Vagina (tissue), 2 donors: ENCODE results near the gene PTCH2. TPM values are rescaled to one million over a fixed set of nuclear protein-coding genes. Genes with fewer than 3 reads are reported as not detected.
"Not testable (repeated sequence)": the region's sequence is repeated elsewhere in the genome, so short reads cannot be mapped to it uniquely, and the experiment has no call there.

Experiments
- DNase-seq, 2 donors: peaks; one replicate each; pipeline ENCODE4 v3.0.0-alpha.2; 2017; ENCODE audit errors: extremely low spot score in 2 of 2
- H3K27ac ChIP-seq: fragments of 200-600 bp; sonication (generic); one replicate; pipeline ENCODE4 v1.5.1; 2019
- H3K27me3 ChIP-seq: fragments of 200-600 bp; sonication (generic); one replicate; pipeline ENCODE4 v1.5.1; 2019
- H3K36me3 ChIP-seq, 2 donors: fragments of 200-600 bp; sonication (generic); one replicate each; pipeline ENCODE4 v1.5.1; 2017 to 2019
- H3K4me1 ChIP-seq: fragments of 200-600 bp; sonication (generic); one replicate; pipeline ENCODE4 v1.5.1; 2019
- H3K4me3 ChIP-seq, 2 donors: fragments of 200-600 bp; sonication (generic); 1 replicate in 1 of 2; 2 replicates in 1 of 2; pipeline ENCODE4 v1.5.1; 2016 to 2019
- H3K9me3 ChIP-seq: fragments of 200-600 bp; sonication (generic); one replicate; pipeline ENCODE4 v1.5.1; 2019
- CTCF ChIP-seq, 3 experiments: fragments of 450-650 bp in 2 of 3; fragments of 200-600 bp in 1 of 3; sonication (generic) in 1 of 3; IDR thresholded peaks; one replicate each; pipeline ENCODE4 v1.5.1; 2017 to 2019; ENCODE audit warnings: antibody characterized with exemption in 3 of 3, mild to moderate bottlenecking in 2 of 3, moderate library complexity in 2 of 3
- POLR2A ChIP-seq, 2 donors: fragments of 450-650 bp; IDR thresholded peaks; one replicate each; pipeline ENCODE4 v1.6.1; 2017; ENCODE audit warnings: antibody characterized with exemption in 2 of 2, mild to moderate bottlenecking in 2 of 2, moderate library complexity in 2 of 2
- POLR2AphosphoS5 ChIP-seq, 2 donors: sonication (generic); formaldehyde crosslinking; IDR thresholded peaks; one replicate each; pipeline ENCODE4 v1.9.0; 2017; ENCODE audit warnings: antibody characterized with exemption in 2 of 2, mild to moderate bottlenecking in 2 of 2, low read depth in 1 of 2; ENCODE audit not compliant: insufficient read depth in 1 of 2
- intact Hi-C: fragments of 100-400 bp; cut with DNase I; formaldehyde crosslinking; loops from one replicate; pipeline ENCODE4 v1.15.1; 2023
- total RNA-seq: library from RNA; depleted of rRNA; stranded (reverse); fragments of >200 nt; gene quantifications from one replicate; pipeline ENCODE4 v1.2.3, GENCODE V29; 2016

The PTCH2 gene
- total RNA-seq, 1 donor from 2014 or later: 0.98 TPM

- Histone ChIP-seq H3K36me3 (no peaks in the 10 kb centered on the region), H3K27me3 (no peaks in the 10 kb centered on the region), H3K4me1 (peaks cover 16% of the 10 kb centered on the region), H3K4me3 (no peak overlapping the region), H3K27ac (no peak overlapping the region), H3K9me3 (no peaks in the 10 kb centered on the region)
- TF ChIP-seq POLR2A (IDR thresholded peaks at IDR 0.05): no peak
- TF ChIP-seq CTCF (IDR thresholded peaks at IDR 0.05): no peak
- no peak for DNase-seq
- intact Hi-C loops: loop anchor here (10.0 kb wide), 1 partner anchor 476 kb away; no protein-coding TSS in a partner anchor
Observed at GRCh38 chr1:44828841-44829440, 14.1 kb downstream of the PTCH2 start.

GRCh38 chr1:44828003-44828651 is 14.9 kb downstream of the PTCH2 start:
- Histone ChIP-seq H3K4me1 (peaks cover 16% of the 10 kb centered on the region), H3K36me3 (no peaks in the 10 kb centered on the region), H3K27ac (no peak overlapping the region), H3K4me3 (no peak overlapping the region), H3K9me3 (no peaks in the 10 kb centered on the region), H3K27me3 (no peaks in the 10 kb centered on the region)
- DNase-seq: no peak
- TF ChIP-seq POLR2A (IDR thresholded peaks at IDR 0.05): no peak
- no peak for TF ChIP-seq CTCF (IDR thresholded peaks at IDR 0.05)
- TF ChIP-seq POLR2AphosphoS5 (IDR thresholded peaks at IDR 0.05; ENCODE audit: insufficient read depth in 1 of 2, low read depth in 1 of 2): no peak
- intact Hi-C loops: loop anchor here (10.0 kb wide), 1 partner anchor 477 kb away; no protein-coding TSS in a partner anchor

DNA sequence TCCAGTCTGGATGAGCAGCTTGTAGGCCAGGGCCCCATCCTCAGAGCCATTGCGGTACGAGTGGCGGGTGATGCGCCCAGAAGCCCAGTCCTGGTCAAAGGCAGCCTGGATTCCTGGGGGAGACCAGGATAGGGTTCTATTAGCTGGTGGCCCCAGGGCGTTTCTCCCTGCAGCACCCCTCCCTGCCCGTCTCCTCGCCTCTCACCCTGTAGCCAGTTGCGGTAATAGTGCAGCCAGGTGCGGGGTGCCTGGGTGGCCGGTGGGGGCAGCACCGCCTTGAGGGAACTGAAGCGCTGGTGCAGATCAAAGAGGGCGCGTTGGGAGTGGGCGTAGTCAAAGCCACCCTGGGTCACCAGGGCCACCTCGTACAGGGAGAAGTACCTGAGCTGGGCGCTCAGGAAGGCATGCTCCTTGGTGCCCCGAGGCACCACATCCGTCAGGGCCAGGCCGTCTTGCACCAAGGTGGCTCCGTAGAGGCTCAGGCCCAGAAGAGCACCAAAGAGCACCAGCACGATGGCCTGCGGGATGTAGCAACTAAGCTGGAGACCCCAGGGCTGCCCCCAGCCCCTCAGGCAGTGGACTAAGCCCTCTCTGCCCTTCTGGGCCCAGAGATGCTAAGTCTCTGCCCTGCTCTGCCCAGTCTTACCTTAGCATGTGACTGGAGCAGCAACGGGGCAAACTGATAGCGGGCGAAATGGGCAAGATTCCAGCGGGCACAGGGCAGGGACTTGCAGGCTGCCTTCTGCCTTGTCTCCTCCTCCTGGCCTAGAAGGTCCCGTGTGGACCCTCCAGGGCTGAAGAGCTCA is 15.7 kb downstream of the PTCH2 start:
- Histone ChIP-seq H3K27ac (peak overlapping the region; percentile 74), H3K36me3 (no peaks in the 10 kb centered on the region), H3K27me3 (no peaks in the 10 kb centered on the region), H3K4me3 (no peak overlapping the region), H3K9me3 (no peaks in the 10 kb centered on the region), H3K4me1 (peaks cover 16% of the 10 kb centered on the region)
- no peak for TF ChIP-seq POLR2AphosphoS5 (IDR thresholded peaks at IDR 0.05; ENCODE audit: insufficient read depth in 1 of 2, low read depth in 1 of 2)
- no peak for TF ChIP-seq CTCF (IDR thresholded peaks at IDR 0.05)
- TF ChIP-seq POLR2A (IDR thresholded peaks at IDR 0.05): no peak
- intact Hi-C loops: loop anchor here (10.0 kb wide), 1 partner anchor 477 kb away; no protein-coding TSS in a partner anchor
- no peak for DNase-seq

- no peak for DNase-seq
- TF ChIP-seq CTCF (IDR thresholded peaks at IDR 0.05) (no peak), POLR2AphosphoS5 (IDR thresholded peaks at IDR 0.05; ENCODE audit: insufficient read depth in 1 of 2, low read depth in 1 of 2) (peak in 1 of 2 donors; percentile 64)
- no peaks in the 10 kb centered on the region for H3K36me3 ChIP-seq
- H3K27ac ChIP-seq: peak overlapping the region; percentile 74
- no peaks in the 10 kb centered on the region for H3K27me3 ChIP-seq
- H3K9me3 ChIP-seq: no peaks in the 10 kb centered on the region
- peaks cover 16% of the 10 kb centered on the region for H3K4me1 ChIP-seq
- intact Hi-C loops: loop anchor here (10.0 kb wide), 1 partner anchor 478 kb away; no protein-coding TSS in a partner anchor
- H3K4me3 ChIP-seq: peak overlapping the region in 1 of 2 donors; percentile 15
Observed at GRCh38 chr1:44826375-44827196, 16.5 kb downstream of the PTCH2 start.

GRCh38 chr1:44824392-44824791 is 18.7 kb downstream of the PTCH2 start:
- not testable (repeated sequence) for DNase-seq, H3K9me3 ChIP-seq, H3K36me3 ChIP-seq, H3K4me3 ChIP-seq, H3K27ac ChIP-seq, H3K27me3 ChIP-seq
- peaks cover 31% of the 10 kb centered on the region for H3K4me1 ChIP-seq
- intact Hi-C loops: loop anchor here (10.0 kb wide), 1 partner anchor 480 kb away; no protein-coding TSS in a partner anchor
